ENCODE results near the gene TMEM271. TPM values are rescaled to one million over a fixed set of nuclear protein-coding genes. Genes with fewer than 3 reads are reported as not detected.

TMEM271 gene, protein sequence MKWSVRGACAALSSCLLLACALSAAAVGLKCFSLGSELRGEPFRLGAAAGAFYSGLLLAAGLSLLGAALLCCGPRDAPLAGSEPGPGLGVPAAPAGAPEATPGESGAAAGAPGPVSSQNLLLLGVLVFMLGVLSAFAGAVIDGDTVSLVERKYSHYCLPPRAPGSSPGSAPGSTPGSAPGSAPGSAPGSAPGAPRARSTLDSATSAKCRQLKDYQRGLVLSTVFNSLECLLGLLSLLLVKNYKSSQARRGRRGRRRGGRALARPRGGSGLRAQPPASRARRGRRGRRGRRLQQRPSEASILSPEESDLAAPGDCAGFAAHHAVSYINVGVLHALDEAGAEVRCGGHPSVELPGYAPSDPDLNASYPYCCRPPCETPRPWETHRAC
- polyA plus RNA-seq (2013, experiment 1 of 2) = 0.03 TPM
- 0.07 TPM for polyA plus RNA-seq (2013, experiment 2 of 2)

GRCh38 chr4:576245-576821, at the start of gene TMEM271:
TSS of gene TMEM271 (minus strand) at chr4:576295. CDS start at chr4:576062, 233 bp downstream.
- Histone ChIP-seq H2BK15ac (replicated peaks; ENCODE audit: low read depth) (no peak within 1 kb of the TSS), H2BK120ac (ENCODE audit: low read depth, low read length) (no peak within 1 kb of the TSS), H3K4me2 (ENCODE audit: low read length) (peak within 1 kb of the TSS; percentile 40), H3K4ac (ENCODE audit: low read depth, low read length) (no peak within 1 kb of the TSS), H3K79me1 (ENCODE audit: low read length) (no peaks in the 10 kb centered on the region), H3K9ac (ENCODE audit: low read length) (no peak within 1 kb of the TSS), H4K5ac (ENCODE audit: low read length) (no peak within 1 kb of the TSS), H3K23ac (ENCODE audit: low read length) (no peak within 1 kb of the TSS), H2BK5ac (ENCODE audit: low read length) (no peak within 1 kb of the TSS), H3K4me1 (ENCODE audit: control insufficient read depth, low read depth, low read length) (no peaks in the 10 kb centered on the region), H3K4me3 (ENCODE audit: low read length) (no peak within 1 kb of the TSS), H3K18ac (ENCODE audit: low read length) (no peak within 1 kb of the TSS), H3K79me2 (ENCODE audit: control insufficient read depth, insufficient read depth, low read length) (no peaks in the 10 kb centered on the region), H2AK5ac (ENCODE audit: low read length) (no peak within 1 kb of the TSS), H3K56ac (ENCODE audit: low read length) (peak within 1 kb of the TSS; percentile 42), H3K36me3 (ENCODE audit: control insufficient read depth, insufficient read depth, low read length) (no peaks in the 10 kb centered on the region), H3K27me3 (ENCODE audit: insufficient read depth, low read length, poor library complexity) (peaks cover 49% of the 10 kb centered on the region), H3K27ac (ENCODE audit: low read depth, low read length) (no peak within 1 kb of the TSS), H4K8ac (ENCODE audit: low read depth, low read length) (no peak within 1 kb of the TSS)
- DNase-seq = peak; percentile 50
- no CpG with 5 or more reads among the region's 60 CpGs for WGBS (ENCODE audit: extremely low coverage, insufficient coverage, low lambda C conversion rate)

DNA sequence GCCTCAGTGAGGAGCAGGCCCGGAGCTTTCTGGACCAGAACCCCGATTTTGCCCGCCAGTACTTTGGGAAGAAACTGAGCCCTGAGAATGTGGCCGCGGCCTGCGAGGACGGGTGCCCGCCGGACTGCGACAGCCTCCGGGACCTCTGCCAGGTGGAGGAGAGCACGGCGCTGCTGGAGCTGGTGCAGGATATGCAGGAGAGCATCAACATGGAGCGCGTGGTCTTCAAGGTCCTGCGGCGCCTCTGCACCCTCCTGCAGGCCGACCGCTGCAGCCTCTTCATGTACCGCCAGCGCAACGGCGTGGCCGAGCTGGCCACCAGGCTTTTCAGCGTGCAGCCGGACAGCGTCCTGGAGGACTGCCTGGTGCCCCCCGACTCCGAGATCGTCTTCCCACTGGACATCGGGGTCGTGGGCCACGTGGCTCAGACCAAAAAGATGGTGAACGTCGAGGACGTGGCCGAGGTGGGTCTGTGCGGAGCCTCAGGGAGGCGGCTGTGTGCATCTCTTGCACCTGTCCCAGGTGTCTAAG, 49.6 kb upstream of the TMEM271 start:
- no peak overlapping the region for H2BK5ac ChIP-seq (ENCODE audit: low read length)
- H3K23ac ChIP-seq (ENCODE audit: low read length) = no peak overlapping the region
- H3K56ac ChIP-seq (ENCODE audit: low read length) = no peak overlapping the region
- no peak overlapping the region for H3K9ac ChIP-seq (ENCODE audit: low read length)
- no peak overlapping the region for H3K4ac ChIP-seq (ENCODE audit: low read depth, low read length)
- no CpG with 5 or more reads among the region's 39 CpGs for WGBS (ENCODE audit: extremely low coverage, insufficient coverage, low lambda C conversion rate)
- no peak overlapping the region for H2AK5ac ChIP-seq (ENCODE audit: low read length)
- no peaks in the 10 kb centered on the region for H3K79me1 ChIP-seq (ENCODE audit: low read length)
- no peak for DNase-seq
- H3K4me3 ChIP-seq (ENCODE audit: low read length) = no peak overlapping the region
- no peaks in the 10 kb centered on the region for H3K79me2 ChIP-seq (ENCODE audit: control insufficient read depth, insufficient read depth, low read length)
- no peak overlapping the region for H2BK15ac ChIP-seq (replicated peaks; ENCODE audit: low read depth)
- no peaks in the 10 kb centered on the region for H3K4me1 ChIP-seq (ENCODE audit: control insufficient read depth, low read depth, low read length)
- H3K4me2 ChIP-seq (ENCODE audit: low read length) = no peak overlapping the region
- H3K36me3 ChIP-seq (ENCODE audit: control insufficient read depth, insufficient read depth, low read length) = no peaks in the 10 kb centered on the region
- H3K27me3 ChIP-seq (ENCODE audit: insufficient read depth, low read length, poor library complexity) = no peaks in the 10 kb centered on the region
- no peak overlapping the region for H2BK120ac ChIP-seq (ENCODE audit: low read depth, low read length)
- H3K27ac ChIP-seq (ENCODE audit: low read depth, low read length) = no peak overlapping the region
- no peak overlapping the region for H3K18ac ChIP-seq (ENCODE audit: low read length)
- H4K5ac ChIP-seq (ENCODE audit: low read length) = no peak overlapping the region
- H4K8ac ChIP-seq (ENCODE audit: low read depth, low read length) = no peak overlapping the region

DNA sequence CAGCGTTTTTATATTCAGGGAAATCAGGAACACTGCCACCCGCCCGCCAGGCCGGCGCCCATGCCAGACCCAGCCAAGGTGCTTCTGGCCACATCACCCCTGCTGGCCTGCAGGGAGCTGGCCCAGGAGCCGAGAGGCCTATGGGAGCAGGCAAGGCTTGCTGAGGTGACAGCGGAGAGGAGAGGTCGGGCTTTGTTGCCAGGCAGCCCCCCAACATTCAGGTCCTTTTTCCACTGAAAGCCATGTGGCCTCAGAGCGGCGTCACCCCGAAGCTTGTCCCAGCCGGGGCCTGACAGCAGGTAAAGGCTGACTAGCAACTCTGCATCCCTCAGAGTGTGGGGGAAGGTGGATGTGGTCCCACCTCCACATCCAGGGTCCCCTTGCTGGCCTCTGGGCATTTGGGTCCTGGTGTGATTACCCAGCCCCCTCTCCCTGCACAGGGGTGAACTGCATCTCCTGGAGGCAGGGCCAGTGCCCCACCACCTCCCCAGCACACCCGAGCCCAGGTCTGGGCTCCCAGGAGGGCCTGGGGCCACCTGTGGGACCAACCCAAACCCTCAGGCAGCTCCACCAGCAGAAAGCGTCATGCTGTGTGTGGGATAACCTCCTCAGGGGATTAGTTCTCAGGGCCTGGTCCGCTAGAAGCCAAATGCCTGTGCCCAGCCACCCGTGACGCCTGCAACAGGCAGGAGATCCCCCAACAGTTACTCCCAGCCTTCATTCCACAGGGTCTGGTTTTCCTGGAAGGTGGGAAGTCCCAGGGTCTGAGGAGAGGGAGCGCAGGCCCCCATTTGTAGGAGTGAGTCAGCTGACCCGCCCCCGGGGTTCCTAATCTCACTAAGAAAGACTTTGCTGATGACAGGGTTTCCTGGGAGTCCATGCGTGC, 48.9 kb upstream of the TMEM271 start, which contains the start of gene PDE6B:
TSS of gene PDE6B (plus strand) at position 869 of the 886 bp plus-strand sequence. CDS start 54 bp downstream, outside the sequence.
- no peak within 1 kb of the TSS for H2AK5ac ChIP-seq (ENCODE audit: low read length)
- H3K4me2 ChIP-seq (ENCODE audit: low read length) = no peak within 1 kb of the TSS
- no peak within 1 kb of the TSS for H2BK120ac ChIP-seq (ENCODE audit: low read depth, low read length)
- no peaks in the 10 kb centered on the region for H3K79me2 ChIP-seq (ENCODE audit: control insufficient read depth, insufficient read depth, low read length)
- H3K27me3 ChIP-seq (ENCODE audit: insufficient read depth, low read length, poor library complexity) = no peaks in the 10 kb centered on the region
- H3K79me1 ChIP-seq (ENCODE audit: low read length) = no peaks in the 10 kb centered on the region
- WGBS (ENCODE audit: extremely low coverage, insufficient coverage, low lambda C conversion rate) = no CpG with 5 or more reads among the region's 21 CpGs
- H2BK15ac ChIP-seq (replicated peaks; ENCODE audit: low read depth) = no peak within 1 kb of the TSS
- no peak within 1 kb of the TSS for H3K56ac ChIP-seq (ENCODE audit: low read length)
- H4K5ac ChIP-seq (ENCODE audit: low read length) = no peak within 1 kb of the TSS
- no peak within 1 kb of the TSS for H3K18ac ChIP-seq (ENCODE audit: low read length)
- H2BK5ac ChIP-seq (ENCODE audit: low read length) = no peak within 1 kb of the TSS
- no peaks in the 10 kb centered on the region for H3K36me3 ChIP-seq (ENCODE audit: control insufficient read depth, insufficient read depth, low read length)
- H3K4me3 ChIP-seq (ENCODE audit: low read length) = no peak within 1 kb of the TSS
- no peaks in the 10 kb centered on the region for H3K4me1 ChIP-seq (ENCODE audit: control insufficient read depth, low read depth, low read length)
- peak; percentile 66 for DNase-seq
- no peak within 1 kb of the TSS for H3K27ac ChIP-seq (ENCODE audit: low read depth, low read length)
- H3K4ac ChIP-seq (ENCODE audit: low read depth, low read length) = no peak within 1 kb of the TSS
- no peak within 1 kb of the TSS for H3K23ac ChIP-seq (ENCODE audit: low read length)
- H3K9ac ChIP-seq (ENCODE audit: low read length) = no peak within 1 kb of the TSS
- H4K8ac ChIP-seq (ENCODE audit: low read depth, low read length) = no peak within 1 kb of the TSS

GRCh38 chr4:623914-624566, 47.9 kb upstream of the TMEM271 start:
- Histone ChIP-seq H3K36me3 (ENCODE audit: control insufficient read depth, insufficient read depth, low read length) (no peaks in the 10 kb centered on the region), H3K27me3 (ENCODE audit: insufficient read depth, low read length, poor library complexity) (no peaks in the 10 kb centered on the region), H2AK5ac (ENCODE audit: low read length) (no peak overlapping the region), H3K4me3 (ENCODE audit: low read length) (no peak overlapping the region), H3K56ac (ENCODE audit: low read length) (no peak overlapping the region), H3K4me2 (ENCODE audit: low read length) (no peak overlapping the region), H3K4ac (ENCODE audit: low read depth, low read length) (no peak overlapping the region), H2BK120ac (ENCODE audit: low read depth, low read length) (no peak overlapping the region), H3K18ac (ENCODE audit: low read length) (no peak overlapping the region), H3K23ac (ENCODE audit: low read length) (no peak overlapping the region), H2BK5ac (ENCODE audit: low read length) (no peak overlapping the region), H3K79me1 (ENCODE audit: low read length) (no peaks in the 10 kb centered on the region), H3K4me1 (ENCODE audit: control insufficient read depth, low read depth, low read length) (no peaks in the 10 kb centered on the region), H4K5ac (ENCODE audit: low read length) (no peak overlapping the region), H3K79me2 (ENCODE audit: control insufficient read depth, insufficient read depth, low read length) (no peaks in the 10 kb centered on the region), H4K8ac (ENCODE audit: low read depth, low read length) (no peak overlapping the region), H3K27ac (ENCODE audit: low read depth, low read length) (no peak overlapping the region), H3K9ac (ENCODE audit: low read length) (no peak overlapping the region), H2BK15ac (replicated peaks; ENCODE audit: low read depth) (no peak overlapping the region)
- no CpG with 5 or more reads among the region's 29 CpGs for WGBS (ENCODE audit: extremely low coverage, insufficient coverage, low lambda C conversion rate)
- peak; percentile 6 for DNase-seq

Measured in mesendoderm (in vitro differentiated cells).